NCI-H82 treated with DMSO at 0.1 percent for 48 hours (cell line): ENCODE data around the gene NPC1L1.

Experiments
- DNase-seq: peaks from one replicate; lab custom pipeline; 2025; ENCODE audit not compliant: unreplicated experiment; lab: John Stamatoyannopoulos, UW

Gene NPC1L1

DNA sequence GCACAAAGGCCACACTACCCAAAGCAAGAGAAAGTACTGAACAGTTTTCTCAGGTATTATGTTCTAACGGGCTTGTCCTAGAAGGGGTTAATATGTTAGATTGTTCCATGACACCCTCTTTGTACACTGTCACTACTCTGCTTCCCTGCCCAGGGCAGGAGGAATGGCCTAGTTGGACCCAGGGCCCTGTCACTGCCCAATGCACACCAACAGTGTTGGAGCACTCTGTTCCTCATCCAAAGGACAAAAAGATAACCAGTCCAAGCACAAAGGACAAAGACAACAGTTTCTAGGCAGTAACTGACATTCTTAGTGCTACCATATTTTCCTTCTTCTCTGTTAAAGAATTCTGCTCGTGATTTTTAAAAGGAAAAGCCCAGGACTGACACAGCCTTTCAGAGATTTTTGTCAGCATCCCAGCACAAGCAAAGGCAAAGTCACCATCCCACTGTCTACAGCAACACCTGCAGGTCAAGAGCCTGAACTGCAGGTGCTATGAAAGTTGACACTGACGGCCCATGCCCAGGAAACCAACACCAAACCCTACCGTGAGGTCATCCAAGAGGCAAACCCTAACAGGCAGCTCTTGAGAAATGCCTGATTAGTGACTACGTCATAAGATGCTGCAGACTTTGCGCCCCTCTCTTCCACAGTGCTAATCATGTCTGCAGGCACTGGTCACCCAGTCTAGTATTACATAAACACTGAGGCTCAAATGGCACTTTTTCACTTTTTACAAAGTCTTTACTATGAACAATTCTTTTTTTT lies 63.9 kb downstream of the NPC1L1 start:
- DNase-seq = no peak

DNA sequence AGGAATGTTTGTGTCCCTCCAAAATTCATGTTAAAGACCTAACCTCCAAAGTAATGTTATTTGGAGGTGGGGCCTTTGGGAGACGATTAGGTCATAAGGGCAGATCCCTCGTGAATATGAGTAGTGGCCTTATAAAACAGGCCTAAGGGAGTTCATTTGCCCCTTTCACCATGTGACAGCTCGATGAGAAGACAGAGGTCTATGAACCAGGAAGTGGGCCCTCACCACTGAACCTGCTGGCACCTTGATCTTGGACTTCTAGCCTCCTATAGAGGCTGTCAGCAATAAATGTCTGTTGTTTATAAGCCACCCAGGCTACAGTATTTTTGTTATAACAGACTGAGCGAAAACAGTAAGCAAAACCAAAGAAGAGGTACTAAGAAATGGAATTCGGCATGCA lies 64.8 kb downstream of the NPC1L1 start:
- DNase-seq = no peak

DNA sequence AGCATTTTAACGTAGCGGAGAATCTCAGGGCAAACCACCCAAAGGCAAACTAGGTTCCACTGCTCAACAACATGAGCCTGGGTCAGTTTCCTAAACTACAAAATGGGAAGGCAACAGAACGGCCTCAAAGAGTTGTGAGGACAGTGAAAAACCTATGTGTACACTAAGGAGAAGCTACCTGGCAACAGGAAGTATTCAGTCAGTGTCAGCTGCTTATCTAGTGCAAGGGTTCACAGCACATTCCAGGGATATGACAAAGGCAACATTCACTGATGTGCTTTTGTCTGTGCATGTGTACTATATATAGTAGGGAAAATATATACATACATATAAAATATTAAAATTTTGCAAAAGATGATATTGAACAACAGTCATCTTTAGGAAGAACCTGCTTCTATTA lies 67.8 kb downstream of the NPC1L1 start:
- no peak for DNase-seq

DNA sequence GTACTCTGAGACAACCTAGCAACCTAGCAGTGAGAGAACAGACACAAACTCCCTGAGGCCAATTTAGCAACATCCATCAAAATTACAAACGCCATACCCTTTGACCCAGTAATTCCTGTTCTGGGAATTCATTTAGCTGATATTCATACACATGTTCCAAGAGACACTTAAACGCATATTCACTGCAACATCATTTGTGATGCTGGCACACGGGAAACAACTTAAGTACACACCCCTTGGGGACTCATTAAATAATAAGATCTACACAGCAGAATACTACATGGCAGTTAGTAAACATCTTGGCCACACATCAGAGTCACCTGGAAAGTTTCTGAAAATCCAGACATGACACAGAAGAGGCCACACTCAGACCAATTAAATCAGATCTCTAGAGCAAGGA lies 68.3 kb downstream of the NPC1L1 start:
- no peak for DNase-seq

DNA sequence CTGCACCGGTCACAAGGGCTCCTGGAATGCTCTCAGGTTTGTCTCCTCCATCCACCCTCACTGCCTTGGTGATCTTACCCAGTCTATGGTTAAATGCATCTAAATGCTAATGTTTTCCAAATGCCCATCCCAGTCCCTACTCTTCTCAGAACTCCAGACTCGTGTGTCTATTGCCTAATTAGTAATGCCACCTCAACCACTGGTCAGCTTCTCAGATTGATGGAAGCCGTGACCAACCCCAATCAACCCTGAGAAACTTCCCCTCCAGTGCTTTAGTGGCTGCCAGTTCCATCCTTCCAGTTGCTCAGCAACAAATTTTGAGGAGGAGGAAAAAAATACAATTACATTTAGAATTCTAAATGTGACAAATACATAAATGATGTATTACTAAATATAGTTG lies 69.3 kb downstream of the NPC1L1 start:
- no peak for DNase-seq

DNA sequence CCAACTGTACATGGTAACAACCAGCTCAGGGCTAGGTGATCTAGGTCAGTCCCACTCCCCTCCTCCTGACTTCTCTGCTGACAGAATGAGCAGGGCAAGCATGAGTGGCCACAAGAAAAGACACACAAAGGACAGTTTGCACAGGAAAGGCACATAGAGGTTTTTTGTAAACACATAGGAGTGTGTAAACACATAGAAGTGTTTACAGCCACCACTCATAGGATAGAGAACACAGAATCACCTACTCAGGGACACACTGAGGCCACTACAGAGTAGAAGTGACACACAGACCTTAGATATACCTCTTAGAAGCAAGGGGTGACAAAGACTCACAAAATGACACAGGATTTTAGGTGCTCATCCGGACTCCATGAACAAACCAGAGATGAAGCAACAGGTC lies 69.7 kb downstream of the NPC1L1 start:
- DNase-seq = no peak

DNA sequence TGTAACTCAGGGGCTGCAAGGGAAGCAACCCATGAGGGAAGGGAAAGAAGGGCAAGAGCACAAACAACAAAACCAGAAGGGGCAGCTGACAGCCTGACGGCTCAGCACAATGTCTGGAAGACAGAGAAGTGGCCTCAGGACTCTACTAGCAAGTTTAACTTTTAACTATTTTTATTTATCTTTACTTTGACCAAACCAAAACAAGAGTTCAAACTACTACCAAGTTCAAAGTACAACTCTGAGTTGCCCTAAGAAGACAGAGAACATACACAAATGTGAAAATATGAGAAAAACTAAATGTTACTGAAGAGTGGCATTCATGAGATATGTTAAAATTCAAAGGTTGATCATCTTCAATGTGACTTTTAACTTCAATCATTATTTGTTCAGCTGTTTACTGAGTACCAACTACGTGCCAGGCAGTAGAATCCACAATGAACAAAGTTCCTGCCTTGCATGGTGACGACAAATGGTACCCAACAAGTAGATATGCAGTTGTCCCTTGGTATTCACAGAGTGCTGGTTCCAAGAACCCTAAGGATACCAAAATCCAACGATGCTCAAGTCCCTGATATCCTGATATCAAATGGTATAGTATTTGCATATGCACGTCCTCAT lies 70.4 kb downstream of the NPC1L1 start:
- no peak for DNase-seq

DNA sequence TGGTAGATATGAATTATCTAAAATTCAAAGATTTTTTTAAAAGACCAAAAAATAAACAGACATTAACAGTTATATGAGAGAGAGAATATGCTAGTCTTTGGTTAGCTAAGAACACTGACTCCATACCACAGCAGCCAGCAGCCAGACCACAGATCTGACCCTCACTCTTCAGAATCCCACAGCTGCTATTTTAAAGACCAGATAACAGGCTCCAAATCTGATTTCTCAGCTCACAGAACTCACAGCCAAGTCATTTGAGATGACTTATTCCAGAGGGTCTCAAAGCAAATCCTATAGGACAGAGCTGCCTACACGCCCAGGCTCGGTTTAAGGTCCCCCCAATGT lies 71.0 kb downstream of the NPC1L1 start:
- no peak for DNase-seq

DNA sequence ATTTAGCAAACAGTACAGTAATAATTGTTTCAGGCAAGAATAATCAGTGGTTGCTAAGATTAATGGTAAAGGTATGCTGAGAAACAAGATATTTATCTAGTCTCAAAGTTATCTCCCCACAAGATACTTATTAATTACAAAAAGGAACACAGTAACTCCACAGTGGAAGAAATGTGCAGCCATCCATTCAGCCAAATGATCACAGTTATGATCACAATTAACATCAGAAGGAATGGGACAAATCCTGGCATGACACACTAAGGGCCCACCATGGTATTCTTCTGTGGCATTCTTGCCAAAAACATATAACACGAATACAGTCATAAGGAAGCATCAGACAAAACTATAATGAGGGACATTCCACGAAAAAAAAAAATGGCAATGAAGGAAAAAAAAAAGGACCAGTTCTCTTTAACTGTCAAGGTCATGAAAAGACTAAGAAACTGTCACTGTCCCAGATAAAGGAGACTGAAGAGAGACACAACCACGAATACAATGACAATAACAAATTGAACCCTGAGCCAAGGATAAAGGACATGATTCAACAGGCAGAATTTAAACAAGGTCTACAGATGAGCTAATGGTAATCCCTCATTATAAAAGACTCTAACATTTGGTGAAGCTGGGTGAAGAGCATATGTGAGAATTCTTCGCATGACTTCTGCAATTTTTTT lies 71.5 kb downstream of the NPC1L1 start:
- DNase-seq = no peak

DNA sequence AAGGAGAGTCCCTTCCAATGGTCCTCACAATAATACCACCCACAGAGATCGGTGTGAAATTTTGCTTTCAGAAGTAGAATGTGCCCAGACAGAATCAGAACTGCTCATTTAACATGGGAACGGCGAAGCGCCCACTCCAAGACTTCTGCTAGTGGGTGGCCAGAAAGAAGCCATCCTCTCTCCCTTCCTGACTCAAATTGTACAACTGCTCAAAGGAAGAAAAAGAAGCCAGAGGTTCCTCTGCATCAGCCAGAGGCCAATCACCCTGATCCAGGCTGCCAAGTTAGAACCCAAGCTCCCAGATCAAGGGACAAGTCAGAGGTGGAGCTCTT lies 73.9 kb downstream of the NPC1L1 start:
- DNase-seq = no peak

DNA sequence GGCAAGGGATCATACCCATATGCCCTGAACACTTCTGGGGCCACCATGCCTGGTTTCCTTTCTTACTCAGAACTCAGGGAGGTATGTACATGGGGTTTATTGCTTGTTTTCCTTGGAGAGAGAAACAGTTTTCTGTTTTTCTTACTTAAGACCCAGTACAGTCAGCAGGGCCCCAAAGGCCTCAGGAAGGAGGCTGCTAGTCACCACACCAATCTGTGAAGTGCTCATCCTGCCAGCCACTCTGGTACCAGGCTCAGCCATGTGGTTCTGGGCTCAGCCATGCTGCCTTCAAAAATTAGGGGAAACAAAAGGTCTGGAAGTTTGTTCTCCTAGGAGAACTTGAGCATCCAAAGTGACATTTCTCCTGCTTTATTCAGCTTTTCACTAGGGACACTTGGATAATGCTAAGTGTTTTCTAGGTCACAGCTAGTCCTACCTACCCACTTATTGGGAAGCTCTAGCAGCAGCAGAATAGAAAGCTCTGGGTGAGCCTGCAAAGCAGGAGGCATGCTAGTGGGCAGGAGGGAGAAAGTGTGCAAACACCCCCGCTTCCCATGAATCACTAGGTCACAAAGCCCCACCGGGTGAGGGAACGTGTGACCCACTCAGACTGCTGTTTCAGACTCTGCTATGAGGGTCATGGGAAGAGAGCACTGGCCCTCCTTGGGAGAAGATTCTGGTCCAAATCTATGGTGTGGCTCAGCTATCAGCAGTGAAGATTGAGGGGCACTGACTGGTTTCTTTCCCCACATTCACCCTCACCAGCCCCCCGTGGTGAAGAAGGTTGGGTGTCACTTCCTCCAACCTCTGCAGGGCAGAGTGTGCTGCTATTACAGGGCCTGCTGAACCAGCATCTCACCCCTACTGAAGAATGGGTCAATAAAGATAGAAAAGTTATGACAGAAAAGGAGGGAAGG lies 74.6 kb downstream of the NPC1L1 start:
- no peak for DNase-seq

DNA sequence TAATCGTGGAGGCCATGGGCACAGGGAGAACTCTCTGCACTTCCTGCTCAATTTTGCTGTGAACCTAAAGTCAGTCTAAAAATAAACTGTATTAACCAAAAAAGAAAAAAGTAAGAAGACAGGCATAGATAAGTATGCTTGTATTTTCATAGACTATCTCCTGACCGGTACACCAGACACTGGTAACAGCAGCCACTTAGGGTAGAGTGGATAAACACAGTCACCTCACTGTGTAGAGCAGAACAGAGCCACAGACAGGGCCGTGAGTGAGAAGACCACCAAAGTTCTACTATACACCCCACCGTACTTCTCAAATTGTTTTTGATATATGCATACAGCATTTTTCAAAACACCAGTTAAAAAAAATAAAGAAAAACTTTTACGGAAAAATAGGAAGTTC lies 75.6 kb downstream of the NPC1L1 start:
- no peak for DNase-seq

DNA sequence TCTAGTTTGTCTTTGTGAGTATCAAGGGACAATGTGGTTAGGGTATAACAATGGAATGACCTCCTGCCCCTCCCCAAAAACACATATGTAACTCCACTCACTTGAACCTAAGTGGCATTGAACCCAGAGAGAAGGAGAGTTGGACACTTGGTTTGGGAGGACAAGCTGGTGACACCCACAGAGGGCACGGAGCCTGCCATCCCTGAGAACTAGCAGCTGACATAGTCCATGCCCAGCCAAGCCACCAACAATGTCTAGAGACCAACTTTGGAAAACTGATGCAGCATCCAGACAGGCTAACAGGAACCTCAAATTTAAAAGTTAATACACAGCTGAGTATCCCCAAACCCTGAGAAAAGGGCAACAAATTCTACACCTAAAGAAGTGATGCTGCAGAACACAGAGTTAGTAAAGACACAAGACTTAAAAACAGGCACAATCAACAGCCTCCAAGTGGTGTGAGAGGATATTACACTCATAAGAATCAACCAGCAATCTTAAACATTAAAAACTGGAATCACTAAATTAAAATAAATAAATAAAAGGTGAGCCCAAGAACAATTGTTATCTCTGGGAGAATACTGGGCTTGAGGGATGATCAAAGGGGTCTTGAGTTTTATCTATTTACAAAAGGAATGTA lies 77.8 kb downstream of the NPC1L1 start:
- no peak for DNase-seq
